GM23338 (cell line): ENCODE results near the gene PRKCH.

Experiments
- CTCF ChIP-seq, 2 experiments: fragments of 200-600 bp in 1 of 2; sonication (generic) in 1 of 2; conservative IDR thresholded peaks; 2 replicates each; pipeline versions ENCODE4 v1.5.1 to v1.6.1; 2016 to 2017; ENCODE audit warnings: antibody characterized with exemption in 2 of 2, low read depth in 2 of 2, mild to moderate bottlenecking in 2 of 2, moderate library complexity in 1 of 2
- EZH2 ChIP-seq: fragments of 200-600 bp; sonication (generic); IDR thresholded peaks from one replicate; pipeline ENCODE4 v1.8.0; 2017; ENCODE audit warnings: antibody characterized with exemption, mild to moderate bottlenecking, low read depth; ENCODE audit not compliant: unreplicated experiment
- JUNB ChIP-seq: IDR thresholded peaks from one replicate; pipeline ENCODE4 v1.6.1; 2016; ENCODE audit warnings: antibody characterized with exemption; ENCODE audit not compliant: unreplicated experiment

GRCh38 chr14:61564618-61565091, 243.3 kb downstream of the PRKCH start:
- TF ChIP-seq CTCF (conservative IDR thresholded peaks at IDR 0.05; ENCODE audit: low read depth in 2 of 2) (no peak), JUNB (no peak), EZH2 (no peak)
